HT-29 (cell line): Measurements from ENCODE around the gene CHPF. TPM values are rescaled to one million over a fixed set of nuclear protein-coding genes. Genes with fewer than 3 reads are reported as not detected.

ENCODE experiments used
- DNase-seq: peaks from one replicate; pipeline ENCODE4 v3.0.0-alpha.2; 2015; ENCODE audit warnings: low spot score
- total RNA-seq: library from RNA; depleted of rRNA; stranded (reverse); fragments of >200 nt; shearing (Covaris generic); gene quantifications from 2 replicates; pipeline ENCODE4 v1.2.3, GENCODE V29; 2014

The CHPF gene
- total RNA-seq, 1 experiment from 2014 or later = 75.4 TPM

DNA sequence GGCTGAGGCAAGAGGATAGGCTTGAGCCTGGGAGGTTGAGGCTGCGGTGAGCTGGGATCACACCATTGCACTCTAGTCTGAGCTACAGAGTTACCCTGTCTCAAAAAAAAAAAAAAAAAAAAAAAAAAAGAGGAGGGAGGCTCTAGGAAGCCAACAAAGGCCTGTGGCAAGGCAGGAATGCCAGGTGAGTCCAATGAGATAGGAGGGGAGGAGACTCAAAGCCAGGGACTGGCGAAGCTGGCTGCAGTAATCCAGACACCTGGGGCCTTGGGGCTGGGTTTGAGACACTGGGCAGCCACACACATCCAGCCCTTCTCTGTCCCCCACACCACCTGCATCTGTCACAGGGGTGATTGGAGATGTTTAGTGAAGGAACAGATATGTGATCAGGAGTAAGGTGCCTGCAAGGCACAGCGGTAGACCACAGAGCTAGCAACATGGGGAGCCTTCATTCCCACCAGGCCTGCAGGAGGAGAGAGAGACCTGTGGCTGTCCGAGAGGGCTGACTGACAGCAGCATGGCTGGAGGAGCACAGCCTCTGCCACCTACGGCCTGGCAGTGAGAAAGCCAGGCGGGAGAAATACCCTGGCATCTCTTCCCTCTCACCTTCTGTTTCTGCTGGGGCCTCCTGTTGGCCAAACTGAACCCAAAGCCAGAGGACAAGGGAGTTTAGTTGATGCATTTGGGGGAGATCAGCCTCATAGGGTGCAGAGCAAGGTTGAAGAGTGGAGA lies 9.5 kb downstream of the CHPF start:
- DNase-seq = no peak

DNA sequence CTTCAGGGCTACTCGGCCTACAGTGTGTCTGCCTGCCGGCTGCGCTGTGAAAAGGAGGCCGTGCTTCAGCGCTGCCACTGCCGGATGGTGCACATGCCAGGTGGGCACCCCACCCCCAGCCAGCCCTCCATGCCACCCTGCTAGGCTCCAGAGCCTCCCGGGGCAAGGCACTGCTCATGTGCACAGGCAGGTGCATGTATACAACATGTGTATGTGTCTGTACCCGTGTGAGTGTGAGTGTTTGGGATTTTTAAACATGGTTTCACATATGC lies 11.3 kb downstream of the CHPF start:
- no peak for DNase-seq

DNA sequence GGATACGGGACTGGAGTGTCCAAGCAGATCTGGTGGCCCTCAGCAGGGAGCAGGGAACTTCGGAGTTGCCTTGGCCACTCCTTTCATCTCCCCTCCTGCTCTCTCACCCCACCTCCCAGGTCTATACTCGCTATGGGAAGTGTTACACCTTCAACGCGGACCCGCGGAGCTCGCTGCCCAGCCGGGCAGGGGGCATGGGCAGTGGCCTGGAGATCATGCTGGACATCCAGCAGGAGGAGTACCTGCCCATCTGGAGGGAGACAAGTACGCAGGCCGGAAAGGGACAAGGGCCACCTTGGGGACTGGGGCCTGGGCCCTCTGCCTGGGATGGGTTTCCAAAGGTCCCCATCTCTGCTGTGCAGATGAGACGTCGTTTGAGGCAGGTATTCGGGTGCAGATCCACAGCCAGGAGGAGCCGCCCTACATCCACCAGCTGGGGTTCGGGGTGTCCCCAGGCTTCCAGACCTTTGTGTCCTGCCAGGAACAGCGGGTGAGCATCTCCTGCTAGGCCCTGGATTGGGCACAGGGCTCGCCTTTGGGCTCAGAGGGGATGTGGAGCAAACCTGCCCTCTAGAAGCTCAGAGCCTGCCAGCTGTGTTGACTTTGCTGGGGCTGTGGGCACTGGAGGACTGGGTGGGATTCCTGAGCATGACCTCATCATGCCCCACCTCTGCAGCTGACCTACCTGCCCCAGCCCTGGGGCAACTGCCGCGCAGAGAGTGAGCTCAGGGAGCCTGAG lies 11.8 kb downstream of the CHPF start:
- no peak for DNase-seq

DNA sequence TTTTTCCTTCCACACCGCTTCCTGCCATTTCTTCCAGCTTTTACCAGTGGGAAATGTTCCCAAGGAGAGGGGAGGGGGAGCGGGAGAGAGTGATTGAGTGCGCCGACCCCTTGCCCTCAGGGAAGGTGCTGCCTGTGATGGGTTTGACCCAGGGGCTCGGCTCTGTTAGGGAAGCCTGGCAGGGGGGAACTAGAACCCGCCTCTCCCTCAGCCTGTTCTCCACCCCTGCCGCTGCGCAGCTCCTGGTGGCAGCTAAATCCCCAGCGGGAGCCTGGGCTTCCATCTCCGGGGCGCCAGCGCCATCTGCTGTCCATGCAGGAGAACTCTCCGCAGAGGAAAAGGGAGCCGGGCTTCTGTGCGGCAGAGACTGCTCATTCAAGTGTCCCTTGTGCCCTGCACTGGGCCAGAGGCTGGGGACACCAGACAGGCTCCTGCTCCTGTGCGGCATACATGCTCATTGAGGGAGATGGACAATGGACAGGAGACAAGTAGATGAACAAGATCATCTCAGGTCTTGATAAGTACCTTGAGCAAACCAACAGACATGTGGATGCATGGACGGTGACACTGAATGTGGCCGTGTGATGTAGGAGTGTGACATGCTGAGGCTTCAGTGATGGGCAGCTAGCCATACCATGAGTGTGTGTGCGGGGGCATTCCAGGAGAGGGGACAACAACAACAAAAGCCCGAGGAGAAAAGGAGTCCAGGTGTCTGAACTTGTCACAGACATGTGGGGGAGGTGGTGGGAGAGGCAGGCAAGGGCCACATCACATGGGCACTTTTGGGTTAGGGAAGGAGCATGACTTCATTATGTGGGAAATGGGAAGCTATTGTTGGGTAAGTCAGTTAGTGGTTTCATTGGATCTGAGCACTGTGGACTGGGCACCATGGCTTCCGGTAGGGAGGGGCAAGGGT lies 13.3 kb downstream of the CHPF start:
- peak; percentile 90 for DNase-seq

DNA sequence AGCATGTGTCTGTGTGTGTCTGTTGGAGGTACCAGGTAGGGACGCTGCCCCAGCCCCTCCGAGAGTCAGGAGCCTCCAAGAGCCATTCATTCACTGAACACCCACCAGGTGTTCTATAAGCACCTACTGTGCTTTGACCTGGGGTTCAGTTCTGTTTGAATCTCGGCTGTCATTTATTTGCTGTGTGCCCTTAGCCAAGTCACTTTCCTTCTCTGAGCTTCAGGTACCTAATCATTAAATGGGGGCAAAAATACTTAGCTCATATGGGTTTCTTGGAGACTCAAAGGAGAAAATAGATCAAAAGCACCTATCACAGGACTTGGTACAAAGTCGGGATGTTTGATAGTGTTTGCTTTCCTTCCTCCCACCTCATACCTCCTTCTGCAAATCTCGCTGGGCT lies 16.1 kb downstream of the CHPF start:
- no peak for DNase-seq

DNA sequence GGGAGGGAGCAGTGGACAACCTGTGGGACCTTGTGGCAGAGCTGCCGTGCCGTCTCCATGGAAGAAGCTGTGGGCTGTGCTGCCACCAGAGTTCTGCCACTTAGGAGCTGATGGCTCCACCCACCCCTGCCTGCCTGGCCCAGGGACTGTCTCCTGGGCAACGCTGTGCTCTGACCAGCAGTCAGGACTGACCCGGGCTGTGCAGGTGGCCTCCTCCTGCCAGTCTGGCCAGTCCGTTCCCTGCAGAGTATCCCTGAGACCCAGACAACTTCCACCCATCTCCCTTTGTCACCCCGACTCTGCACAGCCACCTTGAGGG lies 16.6 kb downstream of the CHPF start:
- peak; percentile 39 for DNase-seq

DNA sequence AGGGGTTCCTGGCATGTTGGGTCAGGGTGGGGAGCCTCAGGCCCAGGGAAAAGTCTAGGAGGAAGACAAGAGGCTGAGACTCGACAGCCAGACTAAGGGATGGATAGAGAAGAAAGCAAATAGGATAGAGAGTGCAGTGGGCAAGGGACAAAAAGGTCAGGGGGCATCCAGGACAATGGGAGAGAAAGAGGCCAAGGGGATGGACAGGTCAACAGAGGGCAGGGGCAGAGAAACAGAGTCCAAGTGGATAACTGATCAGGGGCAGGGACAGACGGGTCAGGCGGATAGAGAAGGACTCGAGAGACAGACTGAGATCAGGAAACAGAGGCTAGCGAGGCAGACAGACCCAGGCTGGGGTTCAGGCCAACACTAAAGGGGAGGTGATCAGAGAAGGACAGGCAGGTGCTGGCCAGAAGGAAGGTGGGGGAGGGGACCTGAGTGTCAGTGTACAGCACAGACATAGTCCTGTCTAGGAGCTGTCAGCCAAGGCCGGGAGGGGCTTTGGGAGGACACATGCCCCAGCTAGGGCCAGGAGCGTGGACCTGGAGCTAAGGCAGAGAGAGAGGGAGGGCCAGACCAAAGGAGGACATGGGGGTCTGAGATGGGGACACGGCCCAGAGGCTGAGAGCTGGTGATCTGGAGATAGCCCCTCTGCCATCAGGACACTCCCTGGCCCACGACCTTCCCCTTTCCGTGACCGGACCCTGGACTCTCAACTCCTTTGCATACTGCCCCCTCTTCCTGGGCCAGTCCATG lies 17.1 kb downstream of the CHPF start:
- DNase-seq = no peak

DNA sequence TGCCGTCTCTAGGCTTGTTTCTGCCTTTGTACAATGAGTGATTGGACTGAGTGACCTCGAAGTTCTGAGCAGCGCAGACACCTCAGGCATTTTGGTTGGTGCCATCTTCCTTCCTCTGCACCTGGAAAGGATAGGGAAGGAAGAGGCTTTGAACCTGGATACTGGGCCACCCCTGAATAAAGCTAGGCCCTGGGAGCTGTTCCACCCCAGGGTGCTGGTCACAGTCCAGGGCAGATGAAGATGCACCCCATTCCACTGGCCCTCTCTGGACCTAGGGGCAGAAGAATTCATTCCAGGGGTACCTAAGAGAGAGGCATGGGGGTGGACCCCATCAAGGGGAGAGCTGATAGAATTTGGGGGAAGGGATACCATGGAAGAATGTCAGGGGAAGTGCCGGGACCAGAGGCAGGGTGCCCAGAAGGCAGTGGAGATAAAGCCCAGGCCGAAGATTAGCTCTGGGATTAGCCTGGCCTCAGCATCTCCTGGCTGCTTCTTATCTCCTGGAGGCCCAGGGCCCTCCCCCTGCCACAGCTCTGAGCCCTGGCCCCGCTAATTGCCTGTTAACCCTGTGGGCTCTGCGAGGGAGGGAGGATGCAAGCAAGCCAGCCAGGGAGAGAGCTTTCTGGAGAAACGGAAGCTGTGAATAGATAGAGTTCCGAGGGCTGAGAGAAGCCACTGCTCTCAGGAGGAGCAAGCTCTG lies 17.9 kb downstream of the CHPF start:
- no peak for DNase-seq

DNA sequence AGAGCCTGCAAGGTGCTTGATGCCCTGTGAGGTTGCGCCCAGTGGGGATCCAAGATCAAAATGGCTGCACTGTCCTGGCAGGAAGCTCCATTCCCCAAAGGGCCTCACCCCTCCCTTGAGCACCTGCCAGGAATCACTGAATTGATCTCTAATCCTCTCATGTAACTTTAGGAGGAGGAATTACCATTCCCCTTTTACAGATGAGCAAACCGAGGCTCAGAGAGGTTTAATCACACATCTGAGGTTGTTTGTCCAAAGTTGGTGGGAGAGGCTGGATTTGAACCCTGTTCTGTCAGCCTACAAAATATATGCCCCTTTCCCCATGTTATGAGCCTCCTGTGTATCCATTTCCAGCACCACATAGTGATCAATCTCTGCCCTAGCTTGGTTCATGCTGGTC lies 18.8 kb downstream of the CHPF start:
- no peak for DNase-seq

DNA sequence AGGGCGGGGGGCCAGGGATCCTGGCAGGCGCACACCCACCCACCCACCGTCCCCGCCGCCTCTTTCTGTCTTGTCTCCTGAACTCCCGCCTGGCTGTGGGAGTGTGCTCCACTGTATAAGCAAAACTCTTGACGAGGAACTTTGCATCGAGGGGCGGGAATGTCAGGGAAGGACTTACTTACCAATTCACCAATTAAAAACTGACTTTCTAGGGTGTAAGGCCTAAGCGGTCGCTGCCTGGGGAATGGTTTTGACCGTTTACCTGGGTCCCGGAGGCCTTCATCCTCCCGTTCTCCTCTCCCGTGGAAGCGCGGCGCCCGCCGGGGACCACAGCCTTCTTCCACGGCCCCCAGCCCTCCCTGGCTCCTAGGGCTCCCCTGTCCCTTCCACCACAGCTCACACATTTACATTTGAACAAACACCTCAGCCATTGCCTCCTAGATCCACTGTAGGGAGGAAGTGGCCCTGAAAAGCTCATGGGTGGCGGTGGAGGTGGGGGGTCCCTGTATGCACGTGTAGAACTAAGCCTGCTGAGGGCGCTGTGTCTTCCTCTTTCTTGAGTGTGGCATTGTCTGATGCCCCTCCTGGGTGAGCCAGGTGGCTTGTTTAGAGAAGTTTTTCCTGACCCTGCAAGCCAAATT lies 20.5 kb downstream of the CHPF start:
- DNase-seq = no peak

DNA sequence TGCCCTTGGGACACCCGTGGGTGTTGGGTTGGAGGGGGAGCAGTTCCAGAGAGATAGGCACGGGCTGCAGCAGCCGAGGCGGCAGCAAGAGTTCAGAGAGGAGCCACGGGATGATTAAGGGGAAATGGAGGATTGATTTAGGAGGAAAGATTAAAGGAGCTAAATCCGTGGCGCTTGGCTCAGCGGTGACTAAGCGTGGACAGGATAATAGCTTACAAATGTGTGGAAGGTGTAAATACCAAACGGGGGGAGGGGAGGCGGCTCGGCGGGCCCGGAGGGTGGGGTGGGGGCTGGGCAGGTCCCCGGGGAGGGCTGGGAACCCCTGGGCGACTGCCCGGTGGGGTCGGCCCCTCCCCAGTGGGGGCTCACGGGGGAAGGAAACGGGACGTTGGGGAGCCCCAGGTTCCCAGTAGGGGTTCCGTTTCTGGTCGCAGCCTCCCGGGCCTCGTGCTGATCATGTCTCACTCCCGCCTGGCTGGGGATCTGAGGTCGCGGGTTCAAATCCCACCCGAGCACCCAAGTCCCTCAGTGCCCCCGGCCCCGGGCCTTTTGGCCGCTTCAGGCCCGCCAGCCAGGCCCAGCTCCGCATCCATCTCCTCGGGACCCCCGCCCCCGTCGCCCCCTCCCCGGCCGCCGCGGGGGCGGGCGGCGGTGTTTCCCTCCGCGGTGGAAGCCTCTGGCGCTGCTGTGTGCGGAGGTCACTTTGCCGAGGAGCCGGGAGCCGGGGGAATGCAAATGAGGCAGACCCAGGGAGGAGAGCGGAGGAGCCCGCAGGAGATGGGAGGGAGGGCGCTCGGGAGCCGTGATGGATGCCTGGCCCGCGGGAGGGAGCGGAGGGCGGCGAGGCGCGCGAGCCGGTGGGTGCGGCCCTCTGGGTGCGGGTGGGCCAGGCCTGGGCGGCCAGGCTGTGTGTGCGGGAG lies 21.2 kb downstream of the CHPF start:
- DNase-seq = no peak

DNA sequence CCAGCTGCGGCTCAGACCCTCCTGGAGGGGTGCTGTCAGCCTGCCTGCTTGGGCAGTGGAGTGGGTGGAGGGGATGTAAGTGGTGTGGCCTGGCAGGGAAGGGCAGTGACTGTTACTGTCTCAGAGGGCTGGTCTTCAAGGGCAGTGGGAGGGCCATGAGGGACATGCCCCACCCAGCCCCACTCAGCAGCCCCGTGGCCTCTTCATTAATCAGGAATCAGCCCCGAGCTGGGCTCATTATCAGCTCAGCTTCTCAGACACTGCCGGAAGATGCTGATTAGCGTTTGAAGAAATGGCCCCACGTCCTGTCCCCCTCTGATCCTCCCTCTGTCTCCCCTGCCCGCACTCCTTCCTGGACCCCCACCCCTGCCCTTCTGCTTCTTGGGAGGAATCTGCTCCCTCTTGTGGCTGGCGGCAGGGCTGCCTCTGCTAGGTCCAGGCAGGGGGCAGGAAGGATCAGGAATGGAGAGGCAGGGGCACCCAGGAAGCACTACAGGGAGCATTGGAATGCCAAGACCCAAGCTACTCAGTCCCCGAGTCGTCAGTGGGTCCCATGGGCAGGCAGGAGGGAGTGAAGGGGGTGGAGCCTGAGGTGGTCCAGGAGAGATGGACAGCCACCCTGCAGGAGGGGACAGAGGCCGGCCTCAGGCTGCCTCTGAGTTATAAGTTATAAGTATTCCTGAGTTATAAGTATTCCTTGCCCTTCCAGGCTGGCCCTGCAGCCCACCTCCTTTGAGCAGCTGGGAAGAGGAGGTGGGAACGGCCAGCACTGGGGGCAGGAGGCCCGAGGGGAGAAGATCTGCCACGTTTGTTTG lies 22.3 kb downstream of the CHPF start:
- DNase-seq = peak; percentile 30

DNA sequence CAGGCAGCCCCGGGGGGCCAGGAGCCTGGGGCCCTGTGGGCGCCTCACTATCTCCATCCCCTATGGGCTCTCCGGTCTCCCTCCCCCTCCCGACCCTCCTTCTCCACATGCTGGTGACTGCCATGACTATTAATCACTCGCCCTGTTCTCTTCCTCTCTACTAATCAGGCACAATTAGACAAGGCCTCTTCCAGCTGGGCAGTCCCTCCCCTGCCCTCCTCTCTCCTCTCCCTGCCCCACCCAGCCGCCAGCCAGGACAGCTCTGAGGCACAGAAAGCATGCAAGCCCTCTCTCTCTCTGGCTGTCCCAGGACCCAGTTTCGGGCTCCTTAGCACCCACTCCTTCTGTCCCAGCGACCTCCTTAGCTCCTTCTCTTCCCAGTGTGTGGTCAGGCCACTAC lies 23.5 kb downstream of the CHPF start:
- DNase-seq = no peak

DNA sequence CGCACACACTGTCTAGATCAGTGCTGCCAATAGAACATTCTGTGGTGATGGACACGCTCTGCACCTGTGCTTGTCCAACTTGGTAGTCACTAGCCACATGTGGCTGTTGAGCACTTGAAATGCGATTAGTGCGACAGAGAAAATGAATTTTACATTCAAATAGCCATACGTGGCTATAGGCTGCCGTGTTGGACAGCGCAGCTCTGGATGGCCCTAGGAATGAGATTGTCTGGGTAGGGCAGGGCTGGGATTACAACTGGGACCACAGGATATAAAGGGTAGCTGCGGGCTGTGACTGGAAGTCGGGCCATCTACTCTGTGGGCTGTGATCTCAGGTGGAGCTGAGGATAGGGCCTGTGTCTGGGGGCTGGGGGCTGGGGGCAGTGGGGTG lies 24.1 kb downstream of the CHPF start:
- DNase-seq = no peak

DNA sequence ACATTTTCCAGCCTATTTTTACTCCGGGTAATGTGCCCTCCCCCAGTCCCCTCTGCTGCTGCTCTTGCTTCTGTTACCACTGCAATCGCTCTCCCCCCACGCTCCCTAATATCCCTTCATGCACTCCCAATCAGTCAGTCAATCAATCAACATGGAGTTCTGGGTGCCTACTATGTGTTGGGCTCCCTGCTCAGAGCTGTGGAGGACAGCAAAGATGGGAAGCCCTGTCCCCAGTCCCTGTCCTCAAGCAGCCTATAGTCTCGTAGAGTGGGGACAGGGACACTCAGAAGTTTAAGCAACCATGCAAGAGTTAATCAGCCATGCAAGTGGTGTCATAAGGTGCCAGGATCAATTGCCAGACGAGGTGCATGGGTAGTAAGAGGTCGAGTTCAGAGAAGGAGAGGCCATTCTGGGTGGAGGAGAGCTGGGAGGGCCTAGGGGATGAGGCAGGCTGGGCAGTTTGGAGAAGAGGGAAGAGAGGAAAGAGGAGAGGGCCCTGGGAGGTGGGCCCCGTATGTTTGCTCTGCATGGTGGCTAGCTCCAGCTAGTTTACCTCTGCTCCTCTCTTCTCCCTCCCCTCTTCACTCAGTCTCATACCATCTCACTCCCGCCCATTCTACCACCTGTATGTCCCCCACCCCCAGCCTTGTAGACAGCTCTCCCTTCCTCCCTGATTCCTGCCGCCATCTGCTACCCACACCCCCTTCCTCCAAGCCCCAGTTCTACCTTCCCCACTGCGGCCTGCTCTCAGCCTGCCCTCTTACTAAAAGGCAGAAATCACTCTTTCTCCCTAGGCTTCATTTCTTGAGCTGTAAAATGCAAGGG lies 25.4 kb downstream of the CHPF start:
- DNase-seq = no peak

DNA sequence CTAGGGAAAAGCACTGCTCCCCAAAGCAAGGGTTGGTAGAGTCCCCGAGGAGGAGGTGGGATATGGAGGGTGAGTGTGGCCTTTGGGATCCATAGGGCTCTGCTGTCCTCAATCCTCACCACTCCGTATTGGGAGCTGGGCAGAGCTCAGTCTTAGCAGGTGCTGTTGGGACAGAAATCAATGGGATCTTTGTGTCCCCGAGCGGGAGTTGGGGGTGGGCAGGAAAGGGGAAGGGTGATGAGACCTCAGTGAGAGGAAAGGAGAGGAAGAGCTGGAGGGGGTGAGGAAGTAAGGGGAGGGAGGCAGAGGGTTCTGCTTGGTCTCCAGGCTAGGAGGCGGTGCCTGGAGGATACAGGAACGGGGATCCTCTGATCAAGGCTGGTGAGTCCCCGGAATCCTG lies 26.7 kb downstream of the CHPF start:
- no peak for DNase-seq

DNA sequence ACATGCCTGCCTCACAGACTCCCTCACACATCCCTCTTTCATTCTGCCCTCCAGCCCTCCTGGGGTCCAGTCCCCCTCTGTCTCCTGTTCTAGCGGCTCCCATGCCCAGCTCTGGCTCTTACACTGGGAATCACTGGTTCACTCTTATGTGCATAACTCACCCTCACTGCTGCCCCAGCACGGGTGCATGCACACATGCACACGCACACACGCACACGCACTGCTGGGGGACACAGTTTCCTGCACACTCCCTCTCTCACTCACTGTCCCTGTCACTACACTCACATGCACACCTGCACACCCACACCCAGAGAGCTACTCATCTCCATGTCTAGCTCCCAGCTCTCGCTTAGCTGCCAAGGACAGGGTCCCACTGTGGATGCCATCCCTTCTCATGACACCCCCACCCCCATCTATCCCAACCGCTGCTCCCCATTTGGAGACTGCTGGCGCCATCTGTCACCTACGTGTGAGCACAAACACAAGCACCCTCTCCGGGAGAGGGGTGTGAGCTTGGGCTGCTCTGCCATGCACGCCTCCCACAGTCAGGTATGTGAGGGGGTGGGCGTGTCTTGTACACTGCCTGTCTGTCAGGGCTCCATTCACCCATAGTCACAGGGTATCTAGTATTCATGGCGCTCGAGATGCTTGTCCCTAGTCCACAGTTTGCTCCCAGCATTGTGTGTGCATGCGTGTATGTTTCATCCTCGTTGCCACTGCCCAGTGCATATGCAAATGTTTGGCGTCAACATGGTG lies 27.6 kb downstream of the CHPF start:
- DNase-seq = no peak
